Cardiac muscle cell (in vitro differentiated cells and primary cell): Measurements from ENCODE around the gene ZBTB32. TPM values are rescaled to one million over a fixed set of nuclear protein-coding genes. Genes with fewer than 3 reads are reported as not detected.
A peak's percentile ranks its signal among the peaks of the same experiment; 100 is the strongest.

Experiments
- DNase-seq, 2 donors: peaks; one replicate each; pipeline versions ENCODE4 v3.0.0 to v3.0.0-alpha.2; 2010 to 2017; ENCODE audit warnings: low read depth in 1 of 2, low spot score in 1 of 2
- H3K27ac ChIP-seq: fragments of 200-600 bp; sonication (generic); 2 replicates; pipeline ENCODE4 v1.5.1; 2016
- H3K27me3 ChIP-seq: fragments of 200-600 bp; sonication (generic); 2 replicates; pipeline ENCODE4 v1.6.0; 2016; ENCODE audit warnings: control low read depth
- H3K36me3 ChIP-seq: fragments of 200-600 bp; sonication (generic); 2 replicates; pipeline ENCODE4 v1.5.1; 2016; ENCODE audit warnings: control low read depth
- H3K4me1 ChIP-seq: fragments of 200-600 bp; sonication (generic); 2 replicates; pipeline ENCODE4 v1.8.1; 2017; ENCODE audit warnings: low read depth, mild to moderate bottlenecking, mixed run types
- H3K4me3 ChIP-seq: fragments of 200-600 bp; sonication (generic); 2 replicates; pipeline ENCODE4 v1.5.1; 2016; ENCODE audit warnings: mild to moderate bottlenecking
- H3K9me3 ChIP-seq: fragments of 200-600 bp; sonication (generic); 2 replicates; pipeline ENCODE4 v1.5.1; 2017; ENCODE audit warnings: low read depth, mild to moderate bottlenecking, control low read depth
- CTCF ChIP-seq: IDR thresholded peaks from 2 replicates; pipeline ENCODE4 v1.5.1; 2012; ENCODE audit warnings: low read depth, mild to moderate bottlenecking, low read length
- polyA plus RNA-seq: library from polyadenylated mRNA; unstranded; fragments of >200 nt; fragmentation: Nextera tagmentation; extraction: Ambion mirVana; gene quantifications from 2 replicates; pipeline ENCODE4 v1.2.1, GENCODE V29; 2016
- total RNA-seq: library from RNA; depleted of rRNA; stranded (reverse); fragments of >200 nt; gene quantifications from 2 replicates; pipeline ENCODE4 v1.2.3, GENCODE V29; 2016

ZBTB32 gene
- total and polyA plus RNA-seq, 2 experiments from 2014 or later, result 0.53 TPM; not detected in 1

- Histone ChIP-seq H3K4me1 (peaks cover 18% of the 10 kb centered on the region), H3K36me3 (no peaks in the 10 kb centered on the region), H3K9me3 (no peaks in the 10 kb centered on the region), H3K4me3 (no peak overlapping the region), H3K27me3 (no peaks in the 10 kb centered on the region), H3K27ac (peak overlapping the region; percentile 86)
- DNase-seq, result peak in 1 of 2 donors; percentile 92
- TF ChIP-seq CTCF, result no peak
These were observed 51.4 kb downstream of the ZBTB32 start for GRCh38 chr19:35755550-35756376.

GRCh38 chr19:35756377-35757230 is 52.2 kb downstream of the ZBTB32 start, which contains the start of gene HSPB6:
TSS of gene HSPB6 (minus strand) at chr19:35757029. CDS start at chr19:35757008, 21 bp downstream.
- peaks cover 18% of the 10 kb centered on the region for H3K4me1 ChIP-seq
- H3K9me3 ChIP-seq, result no peaks in the 10 kb centered on the region
- peak within 1 kb of the TSS; percentile 86 for H3K27ac ChIP-seq
- TF ChIP-seq CTCF, result no peak
- H3K4me3 ChIP-seq, result peak within 1 kb of the TSS; percentile 60
- no peaks in the 10 kb centered on the region for H3K36me3 ChIP-seq
- H3K27me3 ChIP-seq, result no peaks in the 10 kb centered on the region
- DNase-seq, result peak in 1 of 2 donors; percentile 83

GRCh38 chr19:35757231-35757748 is 52.9 kb downstream of the ZBTB32 start:
- H3K9me3 ChIP-seq, result no peaks in the 10 kb centered on the region
- peak; percentile 73 to 98 for DNase-seq
- H3K27ac ChIP-seq, result peak overlapping the region; percentile 86
- no peaks in the 10 kb centered on the region for H3K36me3 ChIP-seq
- TF ChIP-seq CTCF, result peak; percentile 9
- H3K27me3 ChIP-seq, result no peaks in the 10 kb centered on the region
- H3K4me1 ChIP-seq, result peaks cover 18% of the 10 kb centered on the region
- peak overlapping the region; percentile 60 for H3K4me3 ChIP-seq

- no peaks in the 10 kb centered on the region for H3K9me3 ChIP-seq
- no peaks in the 10 kb centered on the region for H3K27me3 ChIP-seq
- H3K27ac ChIP-seq, result peak within 1 kb of the TSS; percentile 86
- DNase-seq, result peak; percentile 98 to 100
- TF ChIP-seq CTCF, result no peak
- H3K4me3 ChIP-seq, result peak within 1 kb of the TSS; percentile 60
- H3K4me1 ChIP-seq, result peaks cover 18% of the 10 kb centered on the region
- H3K36me3 ChIP-seq, result no peaks in the 10 kb centered on the region
These were observed 53.6 kb downstream of the ZBTB32 start, which contains the start of gene PROSER3 for GRCh38 chr19:35757749-35758608. TSS of gene PROSER3 (plus strand) at chr19:35758176. CDS start at chr19:35758216, 40 bp downstream.
